Measurements from ENCODE around the gene EIF2S3.

DNA sequence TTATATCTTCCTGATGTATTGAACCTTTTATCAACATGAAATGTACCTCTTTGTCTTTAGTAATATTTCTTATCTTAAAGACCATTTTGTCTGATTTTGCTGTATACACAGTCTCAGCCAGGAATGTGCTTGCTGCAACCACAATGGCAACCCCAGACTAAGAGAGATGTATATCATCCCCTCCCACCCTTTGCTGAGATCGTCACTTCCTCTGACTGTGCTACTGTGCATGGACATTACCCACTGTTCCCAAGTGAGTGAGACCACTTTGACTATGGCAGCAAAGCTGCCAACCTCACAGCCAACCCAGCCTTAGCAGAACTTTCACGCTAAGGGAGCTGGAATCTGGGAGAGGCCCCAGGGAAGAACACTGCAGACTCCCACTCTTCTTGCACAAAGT lies 46.0 kb downstream of the EIF2S3 start:
- no peak for TF ChIP-seq POLR2AphosphoS5 (IDR thresholded peaks at IDR 0.05; ENCODE audit: low read depth, low read length)
- TF ChIP-seq POLR2A (IDR thresholded peaks at IDR 0.05; ENCODE audit: low read depth, low read length) = no peak

All from GM12892 (cell line).